Mesothelial cell of epicardium (in vitro differentiated cells): ENCODE results near the gene SLC35A1. TPM values are rescaled to one million over a fixed set of nuclear protein-coding genes. Genes with fewer than 3 reads are reported as not detected.

ENCODE experiments used
- DNase-seq, 2 experiments: peaks; one replicate each; pipeline ENCODE4 v3.0.0; 2021; ENCODE audit warnings: low spot score in 2 of 2; ENCODE audit not compliant: unreplicated experiment in 2 of 2
- H3K27ac Mint-ChIP-seq: 2 replicates; pipeline ENCODE4 v1.8.0; 2021; ENCODE audit warnings: mixed read lengths
- H3K27me3 Mint-ChIP-seq: 2 replicates; pipeline ENCODE4 v1.8.0; 2021; ENCODE audit warnings: low read depth, mixed read lengths
- H3K36me3 Mint-ChIP-seq: 2 replicates; pipeline ENCODE4 v1.8.0; 2021; ENCODE audit warnings: mixed read lengths
- H3K4me1 Mint-ChIP-seq: 2 replicates; pipeline ENCODE4 v1.8.0; 2021; ENCODE audit warnings: mixed read lengths
- H3K4me3 Mint-ChIP-seq: 2 replicates; pipeline ENCODE4 v1.8.0; 2021; ENCODE audit warnings: mild to moderate bottlenecking, moderate library complexity, mixed read lengths
- H3K9me3 Mint-ChIP-seq: 2 replicates; pipeline ENCODE4 v1.8.0; 2021; ENCODE audit warnings: mixed read lengths
- total RNA-seq: library from RNA; stranded (reverse); gene quantifications from 3 replicates; pipeline ENCODE4 v1.2.1, GENCODE V29; 2021
- TF ChIP-seq, protein P1 (sequence below): fragments of 200-600 bp; sonication (generic); IDR thresholded peaks from one replicate; pipeline ENCODE4 v1.5.0; 2021; ENCODE audit warnings: antibody characterized with exemption; ENCODE audit not compliant: unreplicated experiment

SLC35A1 gene
- total RNA-seq, 1 donor from 2014 or later: 26.4 TPM

DNA sequence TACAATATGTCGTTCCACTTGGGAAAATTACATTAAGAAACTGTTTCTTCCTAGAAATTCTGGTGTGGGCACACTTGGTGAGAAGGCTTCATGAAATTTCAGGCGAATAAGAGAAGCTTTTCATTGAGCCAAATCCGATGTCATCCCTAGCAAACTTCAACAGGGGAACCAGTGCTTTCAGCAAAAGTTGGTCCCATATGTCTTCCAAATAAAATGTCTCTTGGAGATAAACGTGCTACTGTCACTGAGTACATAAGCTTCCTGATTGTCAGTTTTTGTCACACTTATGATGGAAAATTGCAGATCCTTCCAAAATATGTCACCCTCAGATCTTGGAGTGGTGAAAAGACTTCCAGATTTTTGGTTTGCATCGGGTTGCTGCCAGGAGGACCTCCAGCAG lies 31.1 kb upstream of the SLC35A1 start:
- Mint-ChIP-seq H3K27me3 (no peaks in the 10 kb centered on the region), H3K4me1 (peaks cover 2% of the 10 kb centered on the region), H3K4me3 (no peak overlapping the region), H3K36me3 (no peaks in the 10 kb centered on the region), H3K27ac (no peak overlapping the region), H3K9me3 (peaks cover 11% of the 10 kb centered on the region)
- no peak for DNase-seq
- TF ChIP-seq, protein P1, sequence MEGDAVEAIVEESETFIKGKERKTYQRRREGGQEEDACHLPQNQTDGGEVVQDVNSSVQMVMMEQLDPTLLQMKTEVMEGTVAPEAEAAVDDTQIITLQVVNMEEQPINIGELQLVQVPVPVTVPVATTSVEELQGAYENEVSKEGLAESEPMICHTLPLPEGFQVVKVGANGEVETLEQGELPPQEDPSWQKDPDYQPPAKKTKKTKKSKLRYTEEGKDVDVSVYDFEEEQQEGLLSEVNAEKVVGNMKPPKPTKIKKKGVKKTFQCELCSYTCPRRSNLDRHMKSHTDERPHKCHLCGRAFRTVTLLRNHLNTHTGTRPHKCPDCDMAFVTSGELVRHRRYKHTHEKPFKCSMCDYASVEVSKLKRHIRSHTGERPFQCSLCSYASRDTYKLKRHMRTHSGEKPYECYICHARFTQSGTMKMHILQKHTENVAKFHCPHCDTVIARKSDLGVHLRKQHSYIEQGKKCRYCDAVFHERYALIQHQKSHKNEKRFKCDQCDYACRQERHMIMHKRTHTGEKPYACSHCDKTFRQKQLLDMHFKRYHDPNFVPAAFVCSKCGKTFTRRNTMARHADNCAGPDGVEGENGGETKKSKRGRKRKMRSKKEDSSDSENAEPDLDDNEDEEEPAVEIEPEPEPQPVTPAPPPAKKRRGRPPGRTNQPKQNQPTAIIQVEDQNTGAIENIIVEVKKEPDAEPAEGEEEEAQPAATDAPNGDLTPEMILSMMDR: no peak

DNA sequence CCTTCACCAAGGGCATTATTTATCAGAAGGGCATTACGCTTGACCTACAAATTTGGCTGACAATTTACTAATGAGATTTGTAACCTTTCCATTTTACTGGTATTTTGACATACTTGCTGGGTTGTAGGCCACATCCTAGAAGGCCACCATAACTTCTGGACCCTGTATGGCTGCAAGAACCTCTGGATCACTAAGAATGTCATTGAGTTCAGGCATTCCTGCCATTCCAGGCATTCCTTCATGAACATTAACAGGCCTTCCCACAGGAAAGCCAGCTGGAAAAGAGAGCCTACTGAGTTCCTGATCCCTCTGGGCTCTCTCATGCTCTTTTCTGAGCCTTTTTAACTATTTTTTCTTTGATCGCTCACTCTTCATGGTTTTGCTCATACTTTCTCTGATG lies 28.4 kb upstream of the SLC35A1 start:
- no peaks in the 10 kb centered on the region for H3K36me3 Mint-ChIP-seq
- peaks cover 9% of the 10 kb centered on the region for H3K9me3 Mint-ChIP-seq
- H3K4me1 Mint-ChIP-seq: peaks cover 2% of the 10 kb centered on the region
- H3K27me3 Mint-ChIP-seq: no peaks in the 10 kb centered on the region
- no peak overlapping the region for H3K27ac Mint-ChIP-seq
- DNase-seq: no peak
- no peak overlapping the region for H3K4me3 Mint-ChIP-seq
- TF ChIP-seq, protein P1: no peak

DNA sequence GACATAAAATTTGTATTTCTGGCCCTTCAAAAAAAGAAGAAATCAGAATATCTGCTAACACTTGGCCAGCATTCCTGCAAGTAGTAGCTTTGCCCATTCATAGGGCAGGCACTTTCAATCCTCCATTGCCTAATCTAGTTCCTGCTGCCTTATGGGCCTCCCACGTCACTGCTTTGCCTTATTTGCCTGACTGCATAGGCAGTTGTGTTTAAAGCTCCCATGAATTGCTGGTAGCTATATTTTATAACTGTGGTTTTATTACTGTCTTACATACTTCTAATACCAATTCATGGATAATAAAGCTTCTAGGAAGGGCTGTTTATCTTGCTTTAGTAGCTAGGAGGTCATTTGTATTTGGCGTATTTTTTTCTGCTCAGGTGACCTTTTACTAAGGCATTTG lies 7.7 kb upstream of the SLC35A1 start:
- TF ChIP-seq, protein P1: no peak
- Mint-ChIP-seq H3K4me3 (no peak overlapping the region), H3K27ac (no peak overlapping the region), H3K27me3 (peaks cover 14% of the 10 kb centered on the region), H3K9me3 (peaks cover 6% of the 10 kb centered on the region), H3K36me3 (no peaks in the 10 kb centered on the region), H3K4me1 (no peaks in the 10 kb centered on the region)
- DNase-seq: no peak

DNA sequence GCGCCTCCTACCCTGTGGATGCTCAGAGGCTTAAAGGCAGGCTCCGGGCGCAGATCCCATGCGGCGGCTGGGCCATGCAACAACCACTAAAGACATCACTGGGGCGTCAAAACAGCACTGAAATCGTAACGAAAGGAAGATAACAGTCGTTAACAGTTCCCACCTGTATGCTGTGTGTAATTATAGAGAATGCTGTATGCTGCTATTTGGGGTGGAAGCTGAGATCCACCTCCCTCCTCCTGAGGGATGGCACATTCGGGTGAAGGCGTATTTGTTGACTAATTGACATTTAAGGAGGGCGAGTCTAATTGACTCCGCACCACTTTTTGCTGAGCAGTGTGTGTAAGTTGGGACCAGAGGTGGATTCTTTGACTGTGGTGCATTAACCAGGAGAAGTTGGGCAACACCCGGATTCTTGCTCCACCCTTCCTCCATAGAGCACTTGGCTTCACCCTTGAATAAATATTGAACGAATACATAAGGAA lies 687 bp downstream of the SLC35A1 start:
- TF ChIP-seq, protein P1: no peak
- Mint-ChIP-seq H3K27me3 (no peaks in the 10 kb centered on the region), H3K4me3 (peak overlapping the region; percentile 99), H3K9me3 (no peaks in the 10 kb centered on the region), H3K4me1 (peaks cover 26% of the 10 kb centered on the region), H3K27ac (peak overlapping the region; percentile 99), H3K36me3 (peaks cover 10% of the 10 kb centered on the region)
- DNase-seq: no peak

DNA sequence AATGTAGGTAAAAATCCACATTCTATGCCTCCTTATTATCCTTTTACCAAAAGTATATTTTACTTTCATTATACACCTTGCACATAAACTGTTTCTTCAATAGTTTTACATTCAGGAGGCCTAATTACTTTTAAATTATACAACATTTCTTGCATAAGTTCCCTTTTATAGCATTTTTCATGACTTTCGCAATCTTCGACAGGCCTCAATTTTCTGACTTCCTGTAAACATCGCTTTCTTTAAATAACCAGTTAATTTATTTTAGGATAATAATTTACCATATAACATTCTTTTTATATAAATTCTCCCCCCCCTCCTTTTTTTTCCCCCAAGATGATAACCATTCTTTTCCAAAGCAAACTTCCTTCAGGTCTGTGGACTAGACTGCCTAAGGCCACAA lies 9.2 kb downstream of the SLC35A1 start:
- no peak for DNase-seq
- TF ChIP-seq, protein P1: no peak
- H3K4me1 Mint-ChIP-seq: no peaks in the 10 kb centered on the region
- H3K9me3 Mint-ChIP-seq: peaks cover 10% of the 10 kb centered on the region
- H3K27me3 Mint-ChIP-seq: no peaks in the 10 kb centered on the region
- H3K36me3 Mint-ChIP-seq: peaks cover 59% of the 10 kb centered on the region
- H3K27ac Mint-ChIP-seq: no peak overlapping the region
- H3K4me3 Mint-ChIP-seq: no peak overlapping the region

DNA sequence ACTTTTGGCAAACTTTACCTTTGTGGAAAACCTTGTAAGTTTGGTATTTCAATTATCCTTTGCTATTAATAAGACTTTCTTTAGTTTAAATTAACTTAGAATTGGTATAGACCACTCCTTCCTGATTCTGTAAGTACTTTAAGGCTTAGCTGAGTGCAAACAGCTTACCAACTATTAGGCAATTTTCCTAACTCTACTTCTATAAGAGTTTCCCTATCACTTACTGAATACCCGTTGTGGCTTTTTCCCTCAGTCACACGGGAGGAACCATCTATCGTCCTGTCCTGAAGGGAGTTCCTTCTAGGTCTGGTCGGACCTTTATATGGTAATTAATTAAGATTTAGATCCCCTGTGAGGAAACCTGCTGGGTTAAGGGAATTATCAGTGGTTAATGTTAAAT lies 9.6 kb downstream of the SLC35A1 start:
- peaks cover 10% of the 10 kb centered on the region for H3K9me3 Mint-ChIP-seq
- peak overlapping the region; percentile 16 for H3K27ac Mint-ChIP-seq
- no peak for DNase-seq
- H3K27me3 Mint-ChIP-seq: no peaks in the 10 kb centered on the region
- H3K36me3 Mint-ChIP-seq: peaks cover 58% of the 10 kb centered on the region
- TF ChIP-seq, protein P1: no peak
- H3K4me1 Mint-ChIP-seq: peaks cover 2% of the 10 kb centered on the region
- H3K4me3 Mint-ChIP-seq: no peak overlapping the region
